Fibroblast of upper back skin (primary cell): ENCODE results near the gene CD22.

Source experiments
- DNase-seq: peaks from one replicate; pipeline ENCODE4 v3.0.0-alpha.2; 2013

CD22 gene

DNA sequence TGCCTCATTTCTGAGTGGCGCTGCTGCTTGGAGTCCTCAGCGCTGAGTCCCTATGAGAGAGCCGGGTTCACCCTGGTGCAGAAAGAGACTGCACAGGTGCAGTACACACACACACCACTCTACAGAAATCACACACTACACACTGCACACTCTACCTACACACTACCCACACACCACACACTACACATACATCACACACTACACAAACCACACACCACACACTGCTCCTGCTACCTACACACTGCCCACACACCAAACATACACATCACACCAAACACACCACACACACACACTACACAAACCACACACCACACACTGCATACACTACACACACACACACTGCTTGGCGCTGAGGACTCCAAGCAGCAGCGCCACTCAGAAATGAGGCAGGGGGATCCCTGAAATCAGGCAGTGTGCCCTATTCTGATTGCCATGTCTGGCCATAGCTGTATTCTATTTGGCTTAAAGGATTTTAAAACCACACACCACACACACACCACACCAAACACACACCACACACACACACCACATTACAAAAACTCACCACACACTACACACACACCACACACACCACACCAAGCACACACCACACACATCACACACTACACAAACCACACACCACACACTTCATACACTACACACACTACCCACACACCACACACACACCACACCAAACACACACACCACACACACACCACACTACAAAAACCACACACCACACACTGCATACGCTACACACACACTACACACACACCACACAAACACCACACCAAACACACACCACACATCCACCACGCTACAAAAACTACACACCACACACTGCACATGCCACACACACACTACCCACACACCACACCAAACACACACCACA lies 32.1 kb upstream of the CD22 start:
- DNase-seq, result no peak

DNA sequence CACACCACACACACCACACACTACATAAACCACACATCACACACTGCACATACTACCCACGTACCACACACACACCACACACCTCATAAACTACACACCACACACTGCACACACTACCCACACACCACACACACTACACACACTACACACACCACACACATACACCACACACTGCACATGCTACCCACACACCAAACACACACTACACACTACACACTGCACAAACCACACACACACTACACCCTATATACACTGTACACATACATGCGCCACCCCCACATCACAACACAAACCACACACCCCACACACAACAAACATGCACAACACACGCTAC lies 31.5 kb upstream of the CD22 start:
- no peak for DNase-seq

DNA sequence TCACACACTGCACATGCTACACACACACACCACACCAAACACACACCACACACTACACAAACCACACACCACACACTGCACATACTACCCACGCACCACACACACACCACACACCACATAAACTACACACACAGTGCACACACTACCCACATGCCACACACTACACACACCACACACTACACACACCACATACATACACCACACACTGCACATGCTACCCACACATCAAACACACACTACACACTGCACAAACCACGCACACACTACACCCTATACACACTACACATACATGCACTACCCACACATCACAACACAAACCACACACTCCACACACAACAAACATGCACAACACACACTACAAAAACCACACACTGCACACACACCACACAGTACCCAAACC lies 31.1 kb upstream of the CD22 start:
- no peak for DNase-seq

DNA sequence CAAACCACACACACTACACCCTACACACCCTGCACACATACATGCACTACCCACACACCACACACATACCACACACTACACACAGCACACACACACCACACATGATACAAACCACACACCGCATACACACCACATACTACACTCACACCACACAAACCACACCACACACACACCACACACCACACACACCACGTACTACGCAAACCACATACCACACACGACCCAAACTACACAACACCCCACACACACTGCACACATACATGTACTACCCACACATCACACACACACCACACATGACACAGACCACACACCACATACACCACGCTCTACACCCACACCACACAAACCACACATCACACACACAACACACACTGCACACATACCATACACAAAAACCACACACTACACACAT lies 30.4 kb upstream of the CD22 start:
- no peak for DNase-seq

DNA sequence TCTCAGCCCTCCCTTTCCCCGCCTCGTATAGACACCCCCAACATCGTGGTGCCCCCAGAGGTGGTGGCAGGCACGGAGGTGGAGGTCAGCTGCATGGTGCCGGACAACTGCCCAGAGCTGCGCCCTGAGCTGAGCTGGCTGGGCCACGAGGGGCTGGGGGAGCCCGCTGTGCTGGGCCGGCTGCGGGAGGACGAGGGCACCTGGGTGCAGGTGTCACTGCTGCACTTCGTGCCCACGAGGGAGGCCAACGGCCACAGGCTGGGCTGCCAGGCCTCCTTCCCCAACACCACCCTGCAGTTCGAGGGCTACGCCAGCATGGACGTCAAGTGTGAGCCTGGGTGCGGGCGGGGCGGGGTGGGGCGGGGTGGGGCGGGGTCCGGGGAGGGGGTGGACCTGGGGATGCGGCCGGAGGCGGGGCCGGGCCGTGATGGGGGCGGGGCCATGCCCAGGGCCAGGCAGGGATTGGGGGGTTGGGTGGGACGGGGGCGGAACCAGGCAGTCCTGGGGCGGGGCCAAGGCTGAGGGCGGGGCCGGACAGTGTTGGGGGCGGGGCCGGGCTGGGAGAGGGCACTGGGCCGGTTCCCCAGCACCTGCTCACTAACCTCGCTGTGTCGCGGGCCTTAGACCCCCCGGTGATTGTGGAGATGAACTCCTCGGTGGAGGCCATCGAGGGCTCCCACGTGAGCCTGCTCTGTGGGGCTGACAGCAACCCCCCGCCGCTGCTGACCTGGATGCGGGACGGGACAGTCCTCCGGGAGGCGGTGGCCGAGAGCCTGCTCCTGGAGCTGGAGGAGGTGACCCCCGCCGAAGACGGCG lies 29.3 kb upstream of the CD22 start:
- no peak for DNase-seq

DNA sequence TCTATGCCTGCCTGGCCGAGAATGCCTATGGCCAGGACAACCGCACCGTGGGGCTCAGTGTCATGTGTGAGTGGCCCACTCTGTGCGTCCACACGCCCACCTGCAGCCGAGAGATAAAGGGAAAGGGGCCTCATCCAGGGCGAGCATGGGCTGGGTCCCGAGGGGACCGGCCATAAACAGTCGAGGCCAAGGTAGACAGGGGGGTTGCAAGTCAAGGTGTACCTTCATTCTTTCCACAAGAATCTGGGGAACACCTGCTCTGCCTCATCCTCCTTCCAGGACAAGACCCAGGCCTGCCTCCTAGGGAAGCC lies 28.7 kb upstream of the CD22 start:
- no peak for DNase-seq

DNA sequence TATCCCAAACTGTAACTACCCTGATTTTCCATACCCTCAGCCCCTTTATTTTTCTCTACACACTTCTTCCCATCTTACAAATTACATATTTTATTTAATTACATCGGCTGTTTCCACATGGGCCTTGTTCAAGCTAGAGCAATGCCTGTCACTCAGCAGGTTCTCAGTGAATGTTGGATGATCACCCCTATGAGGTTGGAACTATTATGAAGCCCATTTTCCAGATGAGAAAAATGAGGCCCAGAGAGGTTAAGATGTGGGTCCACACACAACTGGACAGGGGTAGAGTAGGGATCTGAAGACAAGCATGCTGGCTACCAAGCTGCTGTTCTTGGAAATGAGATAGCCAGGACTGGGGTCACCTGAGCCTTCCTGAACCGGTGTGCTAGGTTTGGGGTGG lies 27.0 kb upstream of the CD22 start:
- DNase-seq, result no peak

DNA sequence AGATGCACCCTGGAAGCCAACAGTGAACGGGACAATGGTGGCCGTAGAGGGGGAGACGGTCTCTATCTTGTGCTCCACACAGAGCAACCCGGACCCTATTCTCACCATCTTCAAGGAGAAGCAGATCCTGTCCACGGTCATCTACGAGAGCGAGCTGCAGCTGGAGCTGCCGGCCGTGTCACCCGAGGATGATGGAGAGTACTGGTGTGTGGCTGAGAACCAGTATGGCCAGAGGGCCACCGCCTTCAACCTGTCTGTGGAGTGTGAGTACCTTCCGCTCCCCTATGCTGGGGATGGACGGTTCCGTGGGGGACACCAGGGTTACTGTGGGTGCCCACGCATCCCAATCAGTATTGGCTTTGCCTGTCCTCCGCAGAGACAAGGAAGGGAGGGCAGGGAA lies 26.5 kb upstream of the CD22 start:
- no peak for DNase-seq

DNA sequence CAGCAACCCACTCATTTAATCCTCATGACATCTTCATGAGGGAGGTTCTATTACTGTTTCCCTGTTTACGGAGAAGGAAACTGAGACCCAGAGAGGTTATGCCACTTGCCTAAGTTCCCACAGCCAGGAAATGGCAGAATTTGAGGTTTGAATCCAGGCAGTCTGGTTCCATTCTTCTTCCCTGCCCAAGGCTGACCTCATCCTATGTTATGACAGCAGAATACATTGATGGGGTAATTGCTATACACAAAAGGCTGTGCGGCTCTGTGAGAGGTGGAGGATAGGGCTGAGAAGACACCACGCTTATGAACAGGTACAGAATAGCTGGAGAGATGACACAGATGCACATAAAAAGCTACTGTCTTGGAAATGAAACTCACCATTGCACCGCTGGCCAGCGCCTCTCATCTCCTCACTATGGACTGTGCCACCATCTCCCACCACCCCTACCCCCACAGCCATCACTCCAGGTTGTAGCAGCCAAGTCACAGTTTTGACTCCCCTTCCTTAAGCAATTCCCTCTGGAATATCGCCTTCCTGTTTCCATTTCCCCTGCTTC lies 25.6 kb upstream of the CD22 start:
- DNase-seq, result no peak

DNA sequence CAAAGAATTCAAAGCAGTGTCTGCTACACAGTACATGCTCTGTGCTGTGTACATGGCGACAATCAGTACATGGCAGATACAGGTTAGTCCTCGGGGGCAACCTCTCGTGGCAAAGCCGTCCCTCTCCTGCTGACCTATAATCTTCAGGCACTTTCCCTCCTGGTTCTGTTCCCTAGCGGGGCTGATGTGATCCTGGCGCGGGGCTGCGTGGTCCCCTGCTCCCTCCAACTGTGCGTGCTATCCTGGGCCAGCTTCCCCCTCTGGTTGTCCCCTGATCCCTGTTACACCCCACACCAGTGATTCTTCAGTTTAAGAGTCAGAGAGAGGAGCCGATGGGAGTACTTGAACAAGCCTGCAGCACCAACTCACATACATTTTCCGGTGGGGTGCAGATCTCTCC lies 25.0 kb upstream of the CD22 start:
- no peak for DNase-seq

DNA sequence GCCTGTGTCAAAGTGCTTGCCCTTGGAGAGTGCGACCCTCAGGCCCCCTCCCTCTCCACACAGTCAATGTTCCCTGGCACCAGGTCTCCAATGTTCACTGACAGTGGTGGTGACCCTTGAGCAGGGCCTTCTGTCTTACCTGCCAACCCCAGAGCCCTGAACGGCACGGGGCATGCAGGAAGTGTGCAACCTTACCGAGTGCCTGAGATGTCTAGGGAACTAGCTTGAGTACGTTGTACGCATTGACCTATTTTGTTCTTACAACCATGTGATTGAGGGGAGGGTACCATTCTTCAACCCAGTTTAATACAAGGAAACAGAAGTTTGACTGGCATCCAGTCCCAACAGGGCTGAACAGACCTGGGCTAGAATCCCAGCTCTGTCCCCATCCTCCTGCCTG lies 23.8 kb upstream of the CD22 start:
- DNase-seq, result no peak

DNA sequence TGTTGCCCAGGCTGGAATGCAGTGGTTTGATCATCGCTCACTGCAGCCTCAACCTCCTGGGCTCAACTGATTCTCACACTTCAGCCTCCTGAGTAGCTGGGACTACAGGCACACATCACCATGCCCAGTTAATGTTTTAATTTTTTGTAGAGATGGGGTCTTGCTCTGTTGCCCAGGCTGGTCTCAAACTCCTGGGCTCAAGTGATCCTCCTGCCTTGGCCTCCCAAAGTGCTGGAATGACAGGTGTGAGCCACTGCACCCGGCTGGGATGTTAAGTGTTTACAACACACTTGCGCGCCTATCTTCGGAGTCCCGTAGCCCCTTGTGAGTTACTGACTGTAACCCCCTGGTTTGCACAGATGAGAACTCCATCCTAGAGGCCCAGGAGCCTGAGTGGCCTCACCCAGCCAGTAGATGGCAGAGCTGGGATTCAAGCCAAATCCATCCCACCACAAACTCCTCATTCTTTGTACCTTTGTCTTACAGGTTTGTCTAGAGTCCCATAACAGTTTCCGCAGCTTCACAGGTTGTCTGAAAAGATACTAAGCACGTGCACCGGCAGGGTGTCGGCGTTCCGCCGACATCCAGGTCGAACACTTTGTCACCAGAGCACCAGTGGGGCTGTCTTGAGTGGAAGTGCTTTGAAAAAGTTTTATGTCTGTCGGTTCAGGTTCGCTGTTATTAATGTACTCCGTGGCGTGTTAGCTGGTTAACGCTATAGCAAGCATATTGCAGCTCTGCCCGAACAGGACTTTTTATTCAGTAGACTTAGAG lies 22.3 kb upstream of the CD22 start:
- DNase-seq, result no peak

DNA sequence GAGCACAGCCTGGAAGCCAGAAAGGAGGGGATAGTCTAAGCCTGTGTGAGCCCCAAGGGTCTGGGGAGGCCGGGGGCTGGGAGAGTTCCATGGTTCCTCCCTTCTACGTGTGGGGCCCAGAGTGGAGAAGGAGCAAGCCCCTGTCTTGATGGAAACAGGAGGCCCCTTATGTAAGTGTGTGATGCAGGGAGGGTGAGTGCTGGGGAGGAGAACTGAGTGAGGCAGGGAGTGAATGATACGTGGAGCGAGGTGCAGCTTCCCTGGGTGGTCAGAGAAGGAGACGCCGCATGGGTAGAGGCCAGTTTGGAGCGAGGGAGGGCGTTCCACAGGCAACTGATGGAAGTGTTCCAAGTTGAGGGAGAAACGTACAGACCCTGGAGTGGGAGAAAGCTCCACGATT lies 21.1 kb upstream of the CD22 start:
- DNase-seq, result no peak

DNA sequence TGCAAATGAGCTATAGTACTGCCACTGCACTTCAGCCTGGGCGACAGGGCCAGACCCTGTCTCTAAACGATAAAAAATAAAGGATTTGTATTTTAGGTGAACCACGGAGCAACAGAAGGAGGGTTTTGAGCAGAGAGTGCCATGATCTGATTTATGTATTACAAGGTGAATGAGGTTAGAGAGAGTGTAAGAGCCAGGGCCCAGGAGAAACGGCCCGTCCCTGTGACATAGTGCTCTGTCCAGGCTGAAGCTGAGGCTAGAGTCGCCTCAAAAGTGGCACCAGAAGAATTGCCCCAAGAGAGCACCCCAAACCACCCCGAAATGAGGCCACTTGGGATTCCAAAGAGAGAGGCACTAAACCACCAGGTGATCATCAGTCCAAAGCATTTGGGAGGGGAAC lies 20.1 kb upstream of the CD22 start:
- DNase-seq, result no peak

DNA sequence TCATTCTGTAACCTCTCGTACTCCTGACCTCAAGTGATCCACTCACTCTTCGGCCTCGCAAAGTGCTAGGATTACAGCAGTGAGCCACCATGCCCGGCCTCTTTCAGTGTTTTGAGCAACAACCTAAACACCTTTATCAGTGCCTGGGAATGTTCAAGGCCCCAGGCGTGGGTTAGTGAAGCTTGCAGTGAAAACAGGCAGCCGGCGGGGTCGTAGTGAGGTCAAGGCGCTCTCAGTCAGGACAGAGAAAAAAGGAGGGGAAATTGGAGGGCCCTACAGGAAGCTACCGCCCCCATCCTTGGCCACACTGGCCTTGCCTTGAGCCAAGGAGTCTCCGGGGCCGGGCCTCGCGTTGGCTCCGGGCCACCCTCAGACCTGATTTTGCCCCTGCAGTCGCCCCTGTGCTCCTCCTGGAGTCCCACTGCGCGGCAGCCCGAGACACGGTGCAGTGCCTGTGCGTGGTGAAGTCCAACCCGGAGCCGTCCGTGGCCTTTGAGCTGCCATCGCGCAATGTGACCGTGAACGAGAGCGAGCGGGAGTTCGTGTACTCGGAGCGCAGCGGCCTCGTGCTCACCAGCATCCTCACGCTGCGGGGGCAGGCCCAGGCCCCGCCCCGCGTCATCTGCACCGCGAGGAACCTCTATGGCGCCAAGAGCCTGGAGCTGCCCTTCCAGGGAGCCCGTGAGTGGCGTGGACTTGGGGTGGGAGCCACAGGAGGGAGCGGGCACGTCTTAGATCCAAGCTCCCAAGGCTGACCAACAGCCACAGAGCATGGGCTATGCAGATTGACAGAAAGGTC lies 19.3 kb upstream of the CD22 start:
- DNase-seq, result no peak

DNA sequence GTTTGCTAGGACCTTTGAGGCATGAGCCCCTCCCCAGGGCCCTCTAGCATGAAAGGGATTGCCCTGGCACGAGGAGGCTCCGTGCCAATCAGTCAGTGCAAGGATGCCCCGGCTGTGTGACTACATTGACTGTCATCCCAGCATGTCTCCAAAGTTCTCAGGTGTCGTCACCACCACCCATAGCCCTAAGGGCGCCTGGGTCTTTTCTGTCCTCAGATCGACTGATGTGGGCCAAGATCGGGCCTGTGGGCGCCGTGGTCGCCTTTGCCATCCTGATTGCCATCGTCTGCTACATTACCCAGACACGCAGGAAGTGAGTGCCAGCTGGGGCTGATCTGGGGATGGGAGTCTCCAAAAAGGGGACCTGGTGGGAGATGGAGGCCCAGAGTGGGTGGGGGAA lies 18.7 kb upstream of the CD22 start:
- DNase-seq, result no peak

DNA sequence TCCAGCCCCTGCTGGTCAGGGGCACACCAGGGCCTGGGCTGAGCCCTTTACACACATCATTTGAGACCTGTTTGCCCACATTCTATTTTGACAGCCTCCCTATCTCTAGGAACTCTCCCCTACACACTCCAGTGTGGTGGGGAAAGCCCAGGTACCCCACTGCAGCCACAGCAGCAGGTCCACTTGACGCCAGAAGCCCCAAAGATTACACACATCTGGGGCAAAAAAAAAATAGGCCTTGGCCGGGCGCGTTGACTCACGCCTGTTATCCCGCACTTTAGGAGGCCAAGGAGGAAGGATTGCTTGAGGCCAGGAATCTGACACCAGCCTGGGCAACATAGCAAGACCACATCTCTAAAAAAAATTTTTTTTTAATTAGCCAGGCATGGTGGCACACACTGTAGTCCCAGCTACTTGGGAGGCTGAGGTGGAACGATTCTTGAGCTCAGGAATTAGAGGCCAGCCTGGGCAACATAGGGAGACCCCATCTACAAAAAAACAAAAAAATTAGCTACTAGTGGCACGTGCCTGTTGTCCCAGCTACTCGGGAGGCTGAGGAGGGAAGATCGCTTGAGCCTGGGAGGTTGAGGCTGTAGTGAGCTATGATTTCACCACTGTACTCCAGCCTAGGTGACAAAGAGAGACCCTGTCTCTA lies 18.0 kb upstream of the CD22 start:
- no peak for DNase-seq

DNA sequence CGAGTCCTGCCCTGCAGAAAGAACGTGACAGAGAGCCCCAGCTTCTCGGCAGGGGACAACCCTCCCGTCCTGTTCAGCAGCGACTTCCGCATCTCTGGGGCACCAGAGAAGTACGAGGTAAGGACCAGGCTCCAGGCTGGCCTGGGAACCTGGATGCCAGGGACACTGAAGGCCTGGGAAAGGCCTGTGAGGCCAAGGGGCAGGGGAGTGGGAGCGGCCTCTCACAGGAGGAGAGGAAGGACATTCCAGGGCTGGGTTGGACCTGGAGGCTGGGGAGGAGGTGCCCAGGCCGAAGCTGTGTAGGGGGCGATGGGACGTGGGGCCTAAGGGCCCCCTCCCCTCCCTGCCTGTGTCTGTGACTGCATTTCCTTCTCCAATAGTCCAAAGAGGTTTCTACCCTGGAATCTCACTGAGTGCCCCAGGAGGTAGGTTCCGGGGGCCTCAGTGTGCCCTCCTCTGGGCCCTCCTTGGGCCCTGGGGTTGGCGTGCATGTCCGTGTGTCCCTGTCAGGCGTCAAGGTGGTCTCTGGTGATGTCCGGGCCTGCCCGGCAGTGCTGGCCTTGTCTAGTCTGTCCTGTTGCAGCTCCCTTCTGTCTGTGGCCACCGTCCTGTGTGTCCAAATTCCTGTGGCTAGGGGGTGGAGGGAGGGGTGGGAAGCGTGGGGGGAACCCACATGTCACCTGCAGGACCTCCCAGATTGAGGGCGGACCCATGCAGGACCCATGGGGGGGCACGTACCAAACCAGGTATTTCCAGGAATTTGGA lies 16.9 kb upstream of the CD22 start:
- DNase-seq, result no peak

DNA sequence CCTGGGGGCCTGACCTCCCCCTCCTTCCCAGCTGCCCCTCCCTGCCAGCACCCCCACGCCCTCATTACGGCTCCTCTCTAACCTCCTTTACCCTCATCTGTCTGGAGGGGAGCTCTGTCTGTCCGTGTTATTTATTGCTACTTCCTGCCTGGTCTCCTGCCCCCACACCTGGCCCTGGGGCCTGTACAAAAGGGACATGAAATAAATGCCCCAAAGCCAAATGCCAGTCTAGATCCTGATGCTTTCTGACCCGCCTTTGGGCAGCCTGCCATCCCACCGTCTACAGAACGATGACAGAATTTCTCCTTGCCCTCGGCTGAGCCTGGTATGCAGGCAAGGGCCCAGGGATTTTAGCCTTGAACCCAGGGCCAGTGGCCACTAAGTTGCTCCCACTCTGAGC lies 15.4 kb upstream of the CD22 start:
- DNase-seq, result no peak

DNA sequence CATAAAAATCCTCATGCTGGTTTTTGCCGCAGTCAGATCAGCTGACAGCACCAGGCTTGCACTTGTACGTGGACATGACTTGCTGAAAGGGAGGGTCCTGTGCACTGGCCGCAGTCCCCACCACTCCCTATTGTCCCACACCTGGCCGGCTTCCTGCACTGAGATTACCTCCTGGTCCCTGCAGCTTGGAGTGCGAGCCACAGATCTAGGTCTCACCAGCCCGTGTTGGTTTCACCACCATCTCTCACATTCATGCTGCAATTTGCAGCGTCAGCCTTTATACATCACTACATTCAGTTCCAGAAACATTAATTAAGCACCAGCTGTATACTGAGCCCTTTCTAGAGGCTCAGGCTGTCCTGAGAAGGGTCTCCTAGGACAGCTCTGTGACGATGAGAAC lies 15.0 kb upstream of the CD22 start:
- no peak for DNase-seq

DNA sequence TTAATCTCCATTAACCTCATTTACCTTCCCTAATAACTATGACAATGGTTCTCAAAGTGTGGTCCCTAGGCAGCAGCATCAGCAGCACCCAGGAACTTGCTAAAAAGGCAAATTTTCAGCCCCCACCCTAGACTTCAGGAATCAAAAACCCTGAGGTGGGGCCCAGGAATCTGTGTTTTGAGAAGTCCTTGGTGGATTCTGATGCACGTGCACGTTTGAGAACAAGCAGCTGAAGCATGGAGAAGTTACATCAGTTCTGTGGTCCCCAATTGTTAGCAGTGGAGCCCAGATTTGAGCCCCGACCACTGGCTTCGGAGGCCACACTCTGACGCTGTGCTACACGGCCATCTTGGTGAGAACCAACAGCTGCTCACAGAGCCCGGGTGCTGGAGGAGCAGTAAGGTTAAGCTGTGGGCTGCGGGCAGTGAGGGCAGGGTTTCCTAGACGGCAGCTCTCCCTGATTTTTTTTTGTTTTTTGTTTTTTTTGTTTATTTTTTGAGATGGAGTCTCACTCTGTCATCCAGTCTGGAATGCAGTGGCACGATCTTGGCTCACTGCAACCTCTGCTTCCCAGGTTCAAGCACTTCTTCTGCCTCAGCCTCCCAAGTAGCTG lies 14.0 kb upstream of the CD22 start:
- no peak for DNase-seq
